K562 (cell line): ENCODE measurements around the gene ZNF155. TPM values are rescaled to one million over a fixed set of nuclear protein-coding genes. Genes with fewer than 3 reads are reported as not detected.
"Not testable (repeated sequence)": the region's sequence is repeated elsewhere in the genome, so short reads cannot be mapped to it uniquely, and the experiment has no call there.

Experiments
- ATAC-seq: fragments of 200-7000 bp; cut with Tn5 transposase; 3 replicates; pipeline ENCODE4 v1.9.1; 2020; ENCODE audit warnings: moderate library complexity
- BruUV-seq: library from RNA; stranded (reverse); fragments of 400-500 nt; replicated peaks from 2 replicates; lab custom pipeline; 2021; lab: Mats Ljungman, UMichigan
- CTCF ChIA-PET: fragments of 300-600 bp; formaldehyde crosslinking; extraction: SDS; loops from one replicate; lab custom pipeline; 2021; ENCODE audit warnings: low intra/inter-chr PET ratio; lab: Yijun Ruan, JAX
- POLR2A ChIA-PET: fragments of 300-600, 350-650 bp; sonication (Branson Sonifier 250); formaldehyde crosslinking; extraction: SDS; loops from one replicate; lab custom pipeline; 2021; ENCODE audit warnings: antibody characterized with exemption, inconsistent platforms; lab: Yijun Ruan, JAX
- DNase-seq, 4 experiments: peaks; one replicate each; pipeline versions ENCODE4 v3.0.0 to v3.0.0-alpha.2; 2011 to 2018; ENCODE audit warnings: low spot score in 3 of 4, mixed read lengths in 3 of 4; ENCODE audit errors: extremely low read depth in 1 of 4
- FAIRE-seq: peaks from 2 replicates; lab custom pipeline; 2011; peaks lifted over from hg19 to GRCh38; lab: Jason Lieb, UNC
- H2AFZ ChIP-seq: 2 replicates; pipeline ENCODE4 v1.6.0; 2011; ENCODE audit warnings: low read depth, low read length, control low read depth, inconsistent platforms
- H3K27ac ChIP-seq: fragments of 200-600 bp; 3 replicates; pipeline ENCODE4 v1.8.0; 2011; ENCODE audit warnings: low read depth, mild to moderate bottlenecking, control low read depth, inconsistent platforms, low read length, moderate library complexity, mixed read lengths; ENCODE audit errors: extremely low read depth
- H3K27me3 ChIP-seq, 2 experiments: fragments of 300-600 bp in 1 of 2; 2 replicates in 1 of 2; 3 replicates in 1 of 2; pipeline versions ENCODE4 v1.6.0 to v1.8.0; 2011; ENCODE audit warnings: inconsistent platforms in 2 of 2, low read length in 2 of 2, mild to moderate bottlenecking in 1 of 2, mixed read lengths in 1 of 2, moderate library complexity in 1 of 2; ENCODE audit not compliant: control insufficient read depth in 2 of 2, insufficient read depth in 2 of 2
- H3K36me3 ChIP-seq: fragments of 300-600 bp; 3 replicates; pipeline ENCODE4 v1.8.0; 2011; ENCODE audit warnings: mild to moderate bottlenecking, low read length, inconsistent platforms; ENCODE audit not compliant: control insufficient read depth, insufficient read depth
- H3K4me1 ChIP-seq, 2 experiments: fragments of 200-600 bp in 1 of 2; replicated peaks in 1 of 2; 2 replicates in 1 of 2; 3 replicates in 1 of 2; pipeline versions ENCODE4 v1.5.1 to v1.8.0; 2011; ENCODE audit warnings: inconsistent platforms in 2 of 2, low read length in 2 of 2, mild to moderate bottlenecking in 1 of 2, mixed read lengths in 1 of 2, moderate library complexity in 1 of 2; ENCODE audit not compliant: control insufficient read depth in 2 of 2, insufficient read depth in 2 of 2
- H3K4me2 ChIP-seq: 2 replicates; pipeline ENCODE4 v1.6.1; 2011; ENCODE audit warnings: low read length, control low read depth, inconsistent platforms, mixed read lengths; ENCODE audit not compliant: insufficient read depth
- H3K4me3 ChIP-seq: fragments of 200-600 bp; sonication (generic), shearing (Covaris generic); 2 replicates; pipeline ENCODE4 v1.5.1; 2016; ENCODE audit warnings: control low read depth, inconsistent platforms
- H3K79me2 ChIP-seq: fragments of 200-600 bp; 3 replicates; pipeline ENCODE4 v1.8.0; 2011; ENCODE audit warnings: low read length, inconsistent platforms; ENCODE audit not compliant: control insufficient read depth, insufficient read depth
- H3K9ac ChIP-seq, 2 experiments: 2 replicates each; pipeline versions ENCODE4 v1.6.0 to v1.6.1; 2011; ENCODE audit warnings: low read depth in 2 of 2, low read length in 2 of 2, control low read depth in 1 of 2, inconsistent platforms in 1 of 2, mild to moderate bottlenecking in 1 of 2, mixed read lengths in 1 of 2; ENCODE audit not compliant: insufficient read depth in 1 of 2
- H3K9me1 ChIP-seq: one replicate; pipeline ENCODE4 v1.6.0; 2011; ENCODE audit warnings: inconsistent platforms, mild to moderate bottlenecking, low read length, moderate library complexity; ENCODE audit not compliant: control insufficient read depth, insufficient read depth
- H3K9me3 ChIP-seq: replicated peaks from 2 replicates; pipeline ENCODE4 v1.5.1; 2011; ENCODE audit warnings: low read depth, low read length, inconsistent platforms; ENCODE audit not compliant: control insufficient read depth, insufficient read depth
- H4K20me1 ChIP-seq: replicated peaks from 2 replicates; pipeline ENCODE4 v1.6.1; 2011; ENCODE audit warnings: low read length, inconsistent platforms, mixed read lengths; ENCODE audit not compliant: control insufficient read depth, insufficient read depth
- ZNF507 ChIP-seq: conservative IDR thresholded peaks from 2 replicates; pipeline ENCODE4 v1.6.1; 2017; ENCODE audit warnings: missing genetic modification characterization, missing compliant biosample characterization
- WGBS: fragments of 100-300 bp; shearing (Covaris generic); methylation state at CpG from one replicate; pipeline ENCODE4 v1.1.6; 2016; ENCODE audit warnings: low coverage, mixed read lengths; ENCODE audit not compliant: insufficient coverage; ENCODE audit errors: missing lambda C conversion rate; 5-methylcytosine and 5-hydroxymethylcytosine counted together
- in situ Hi-C: fragments of 300-500 bp; cut with MboI; formaldehyde crosslinking; loops from 4 replicates; pipeline ENCODE4 v1.15.0; 2018; ENCODE audit warnings: inconsistent platforms, mixed read lengths
- intact Hi-C: fragments of 100-400 bp; cut with micrococcal nuclease; formaldehyde crosslinking; loops from 2 replicates; pipeline ENCODE4 v1.14.2; 2022
- polyA plus RNA-seq, 8 experiments: library from polyadenylated mRNA; depleted of rRNA in 4 of 8; stranded (reverse) in 5 of 8; unstranded in 3 of 8; fragments of >200 nt; fragmentation: Nextera tagmentation in 2 of 8; fragmentation: Illumina TruSeq in 1 of 8; extraction: Ambion mirVana in 2 of 8; extraction: Trizol in 1 of 8; gene quantifications; 2 replicates each; pipeline versions ENCODE4 v1.2.1 to v1.2.3, GENCODE V29; 2011 to 2014; ENCODE audit warnings: inconsistent platforms in 1 of 8, missing spikeins in 1 of 8
- total RNA-seq, 7 experiments: library from RNA; depleted of rRNA in 6 of 7; stranded (reverse); fragments of >200 nt in 6 of 7; fragmentation: Illumina TruSeq in 2 of 7; extraction: Trizol in 2 of 7; gene quantifications; 2 replicates each; pipeline versions ENCODE4 v1.2.1 to v1.2.3, GENCODE V29; 2011 to 2021; ENCODE audit warnings: low replicate concordance in 1 of 7

The ZNF155 gene
- total and polyA plus RNA-seq, 9 of the 15 experiments (the other 6 are each of a cell fraction or from before 2014, with no cell fraction given) = 0.09 to 0.76 (median 0.37) TPM

- intact Hi-C loops, ATAC-seq: not testable (repeated sequence)
- TF ChIP-seq ZNF507 (tag) = 0 out of 2 replicates have a peak, but pooled peaks have one; percentile 23
- TF ChIP-seq, all 486 proteins: peak for 1; not testable (repeated sequence) for 485
- H3K4me1 ChIP-seq, H3K9ac ChIP-seq, H3K79me2 ChIP-seq, H3K36me3 ChIP-seq, H3K9me3 ChIP-seq, H3K27ac ChIP-seq, in situ Hi-C loops, DNase-seq, H4K20me1 ChIP-seq, H3K27me3 ChIP-seq, H3K9me1 ChIP-seq, BruUV-seq, H3K4me3 ChIP-seq, FAIRE-seq, H2AFZ ChIP-seq, CTCF ChIA-PET, H3K4me2 ChIP-seq: not testable (repeated sequence)
- WGBS = 0% methylated on average over 1 of the region's 1 CpG
- POLR2A ChIA-PET = interaction anchor here (0.8 kb wide), 1 partner anchor 12 kb away, joined by 3 read pairs; the partner anchor contains the start of gene ZNF45
These were observed 36.6 kb upstream of the ZNF155 start for GRCh38 chr19:43947412-43947811.

GRCh38 chr19:43949803-43950202 lies 34.2 kb upstream of the ZNF155 start:
- ATAC-seq, in situ Hi-C loops, CTCF ChIA-PET, H2AFZ ChIP-seq, H3K79me2 ChIP-seq, H3K4me1 ChIP-seq, H3K4me3 ChIP-seq, H3K27ac ChIP-seq, H4K20me1 ChIP-seq, FAIRE-seq, POLR2A ChIA-PET, H3K9me3 ChIP-seq, H3K4me2 ChIP-seq, H3K9me1 ChIP-seq, DNase-seq, H3K36me3 ChIP-seq, H3K27me3 ChIP-seq, H3K9ac ChIP-seq, BruUV-seq: not testable (repeated sequence)
- WGBS = 9% methylated on average over 2 of the region's 2 CpGs
- intact Hi-C loops = loop anchor here (2.0 kb wide), 1 partner anchor 15 kb away; the partner anchor contains the start of gene ZNF45
